OCI-LY7 (cell line): Measurements from ENCODE around the gene AGBL4. TPM values are rescaled to one million over a fixed set of nuclear protein-coding genes. Genes with fewer than 3 reads are reported as not detected.

ENCODE experiments used
- BruUV-seq: library from RNA; stranded (reverse); fragments of 400-500 nt; replicated peaks from 2 replicates; lab custom pipeline; 2021; lab: Mats Ljungman, UMichigan
- CTCF ChIA-PET: fragments of 300-600 bp; sonication (Branson Sonifier 250); formaldehyde crosslinking; loops from one replicate; lab custom pipeline; 2022; ENCODE audit warnings: antibody characterized with exemption; ENCODE audit not compliant: unreplicated experiment; lab: Charles Lee
- POLR2A ChIA-PET: fragments of 300-600 bp; sonication (Branson Sonifier 250); formaldehyde crosslinking; loops from one replicate; lab custom pipeline; 2022; ENCODE audit warnings: antibody characterized with exemption; lab: Charles Lee
- DNase-seq: peaks from one replicate; pipeline ENCODE4 v3.0.0-alpha.2; 2015; ENCODE audit warnings: low spot score
- H2AFZ ChIP-seq: fragments of 200-600 bp; sonication (generic), shearing (Covaris generic); 2 replicates; pipeline ENCODE4 v1.6.1; 2014; ENCODE audit warnings: mild to moderate bottlenecking, antibody characterized with exemption, low read length, moderate library complexity
- H3K27ac ChIP-seq: fragments of 200-600 bp; sonication (generic); 2 replicates; pipeline ENCODE4 v1.5.1; 2014; ENCODE audit warnings: mixed run types, low read depth, mild to moderate bottlenecking, moderate library complexity, low read length, inconsistent platforms; ENCODE audit not compliant: poor library complexity, severe bottlenecking
- H3K36me3 ChIP-seq: fragments of 200-600 bp; sonication (generic); 2 replicates; pipeline ENCODE4 v1.6.1; 2014; ENCODE audit warnings: mild to moderate bottlenecking, antibody characterized with exemption, low read length, moderate library complexity, mixed read lengths; ENCODE audit not compliant: insufficient read depth
- H3K4me1 ChIP-seq: fragments of 200-600 bp; sonication (generic); 2 replicates; pipeline ENCODE4 v1.5.1; 2014; ENCODE audit warnings: mild to moderate bottlenecking, low read length; ENCODE audit not compliant: insufficient read depth, poor library complexity, severe bottlenecking
- H3K4me2 ChIP-seq: fragments of 200-600 bp; sonication (generic); 2 replicates; pipeline ENCODE4 v1.6.1; 2014; ENCODE audit warnings: mild to moderate bottlenecking, low read length
- H3K4me3 ChIP-seq: fragments of 200-600 bp; sonication (generic); 2 replicates; pipeline ENCODE4 v1.5.1; 2014; ENCODE audit warnings: mild to moderate bottlenecking, low read depth, low read length; ENCODE audit not compliant: poor library complexity, severe bottlenecking
- H3K79me2 ChIP-seq: fragments of 200-600 bp; sonication (generic); 2 replicates; pipeline ENCODE4 v1.6.1; 2016; ENCODE audit warnings: low read depth, mild to moderate bottlenecking, low read length, moderate library complexity, mixed read lengths; ENCODE audit not compliant: insufficient read depth
- H3K9me2 ChIP-seq: fragments of 200-600 bp; sonication (generic); 2 replicates; pipeline ENCODE4 v1.6.1; 2016; ENCODE audit warnings: mild to moderate bottlenecking, low read length, mixed read lengths; ENCODE audit not compliant: insufficient read depth
- H3K9me3 ChIP-seq: fragments of 200-600 bp; sonication (generic); 2 replicates; pipeline ENCODE4 v1.6.1; 2014; ENCODE audit warnings: mild to moderate bottlenecking, mixed run types, low read length, mixed read lengths
- H4K20me1 ChIP-seq: fragments of 200-600 bp; sonication (generic); 2 replicates; pipeline ENCODE4 v1.6.1; 2014; ENCODE audit warnings: mild to moderate bottlenecking, antibody characterized with exemption, low read length, moderate library complexity, mixed read lengths; ENCODE audit not compliant: insufficient read depth
- CTCF ChIP-seq: fragments of 200-600 bp; sonication (generic); conservative IDR thresholded peaks from 2 replicates; pipeline ENCODE4 v1.5.1; 2014; ENCODE audit warnings: mild to moderate bottlenecking, antibody characterized with exemption, low read length, moderate library complexity, mixed read lengths
- EZH2phosphoT487 ChIP-seq: fragments of 200-600 bp; sonication (generic); IDR thresholded peaks from 2 replicates; pipeline ENCODE4 v1.6.1; 2018; ENCODE audit warnings: low read depth, borderline replicate concordance, mild to moderate bottlenecking, mixed run types, antibody characterized with exemption, low read length, moderate library complexity, mixed read lengths
- intact Hi-C: fragments of 100-400 bp; cut with micrococcal nuclease; formaldehyde crosslinking; loops from one replicate; pipeline ENCODE4 v1.10.0; 2022; ENCODE audit not compliant: unreplicated experiment
- total RNA-seq, 2 experiments: library from RNA; depleted of rRNA in 1 of 2; stranded (reverse); fragments of >200 nt in 1 of 2; shearing (Covaris generic) in 1 of 2; gene quantifications; 2 replicates each; pipeline ENCODE4 v1.2.3, GENCODE V29; 2014 to 2022

Gene AGBL4
- total RNA-seq, 2 experiments from 2014 or later: not detected

DNA sequence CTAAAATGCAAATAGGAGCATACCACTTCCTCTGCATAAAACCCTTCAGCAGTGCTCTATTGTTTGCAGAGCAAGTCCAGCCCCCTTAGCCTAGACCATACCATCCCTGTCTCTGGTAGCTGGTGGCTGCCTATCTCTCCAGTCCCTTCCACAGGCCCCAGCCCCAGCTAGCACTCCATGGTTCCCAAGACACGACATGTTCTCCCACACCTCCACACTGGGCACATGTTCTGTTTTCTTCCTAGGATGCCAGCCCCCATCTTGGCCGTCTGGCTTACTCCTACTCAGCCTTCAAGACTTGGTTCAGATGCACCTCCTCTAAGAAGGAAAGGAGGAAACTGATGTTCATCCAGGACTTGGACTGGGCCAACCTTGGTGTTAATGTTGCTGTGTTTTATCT, 1355.4 kb downstream of the AGBL4 start:
- no peak for DNase-seq
- Histone ChIP-seq H3K9me2 (no peaks in the 10 kb centered on the region), H3K4me2 (no peak overlapping the region), H3K4me1 (no peaks in the 10 kb centered on the region), H3K9me3 (no peaks in the 10 kb centered on the region), H3K36me3 (no peaks in the 10 kb centered on the region), H3K79me2 (no peaks in the 10 kb centered on the region), H3K4me3 (no peak overlapping the region), H2AFZ (no peak overlapping the region), H4K20me1 (no peaks in the 10 kb centered on the region), H3K27ac (no peak overlapping the region)
- BruUV-seq: no TSS peak
- intact Hi-C loops: no loop called here
- no peak for TF ChIP-seq CTCF
- TF ChIP-seq EZH2phosphoT487: no peak
- ChIA-PET POLR2A (no interaction called here), CTCF (no interaction called here)

GRCh38 chr1:48667782-48668181, 1356.0 kb downstream of the AGBL4 start:
- no peak overlapping the region for H3K4me2 ChIP-seq
- intact Hi-C loops: no loop called here
- POLR2A ChIA-PET: no interaction called here

More at GRCh38 chr1:48667782-48668181, 1356.0 kb downstream of the AGBL4 start:
- Histone ChIP-seq H3K36me3 (no peaks in the 10 kb centered on the region), H3K79me2 (no peaks in the 10 kb centered on the region), H3K9me2 (no peaks in the 10 kb centered on the region), H3K27ac (no peak overlapping the region), H2AFZ (no peak overlapping the region), H4K20me1 (no peaks in the 10 kb centered on the region), H3K4me3 (no peak overlapping the region), H3K9me3 (no peaks in the 10 kb centered on the region), H3K4me1 (no peaks in the 10 kb centered on the region)
- no TSS peak for BruUV-seq
- no peak for DNase-seq
- TF ChIP-seq CTCF (no peak), EZH2phosphoT487 (no peak)
- CTCF ChIA-PET: no interaction called here
